ENCODE data around the gene PPP4R2.

DNA sequence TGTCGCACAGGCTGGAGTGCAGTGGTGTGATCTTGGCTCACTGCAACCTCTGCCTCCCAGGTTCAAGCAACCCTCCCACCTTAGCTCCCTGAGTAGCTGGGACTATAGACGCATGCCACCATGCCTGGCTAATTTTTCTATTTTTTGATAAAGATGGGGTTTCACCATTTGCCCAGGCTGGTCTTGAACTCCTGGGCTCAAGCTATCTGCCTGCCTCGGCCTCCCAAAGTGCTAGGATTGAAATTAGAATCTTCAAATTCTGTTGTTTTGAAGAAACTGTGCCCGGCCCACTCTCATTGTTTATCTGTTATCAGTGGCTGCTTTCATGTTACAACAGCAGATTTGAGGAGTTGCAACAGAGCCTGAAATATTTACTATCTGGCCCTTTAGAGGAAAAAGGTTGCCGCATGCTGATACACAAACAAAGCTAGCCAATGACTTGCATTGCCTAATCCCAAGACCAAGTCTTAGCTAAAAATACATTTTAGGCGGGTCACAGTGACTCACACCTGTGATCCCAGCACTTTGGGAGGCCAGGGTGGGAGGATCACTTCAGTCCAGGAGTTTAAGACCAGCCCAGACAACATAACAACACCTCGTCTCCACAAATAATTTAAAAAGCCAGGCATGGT is 43.2 kb upstream of the PPP4R2 start:
- TF ChIP-seq CTCF (IDR thresholded peaks at IDR 0.05) = no peak
- TF ChIP-seq POLR2A (IDR thresholded peaks at IDR 0.05) = no peak
